GM21737 (cell line): ENCODE results near the gene TLE2.

Source experiments
- ATAC-seq: cut with Tn5 transposase; IDR thresholded peaks from one replicate; pipeline ENCODE4 v1.9.1; 2021; ENCODE audit warnings: mild to moderate bottlenecking, moderate library complexity; ENCODE audit not compliant: unreplicated experiment

TLE2 gene

DNA sequence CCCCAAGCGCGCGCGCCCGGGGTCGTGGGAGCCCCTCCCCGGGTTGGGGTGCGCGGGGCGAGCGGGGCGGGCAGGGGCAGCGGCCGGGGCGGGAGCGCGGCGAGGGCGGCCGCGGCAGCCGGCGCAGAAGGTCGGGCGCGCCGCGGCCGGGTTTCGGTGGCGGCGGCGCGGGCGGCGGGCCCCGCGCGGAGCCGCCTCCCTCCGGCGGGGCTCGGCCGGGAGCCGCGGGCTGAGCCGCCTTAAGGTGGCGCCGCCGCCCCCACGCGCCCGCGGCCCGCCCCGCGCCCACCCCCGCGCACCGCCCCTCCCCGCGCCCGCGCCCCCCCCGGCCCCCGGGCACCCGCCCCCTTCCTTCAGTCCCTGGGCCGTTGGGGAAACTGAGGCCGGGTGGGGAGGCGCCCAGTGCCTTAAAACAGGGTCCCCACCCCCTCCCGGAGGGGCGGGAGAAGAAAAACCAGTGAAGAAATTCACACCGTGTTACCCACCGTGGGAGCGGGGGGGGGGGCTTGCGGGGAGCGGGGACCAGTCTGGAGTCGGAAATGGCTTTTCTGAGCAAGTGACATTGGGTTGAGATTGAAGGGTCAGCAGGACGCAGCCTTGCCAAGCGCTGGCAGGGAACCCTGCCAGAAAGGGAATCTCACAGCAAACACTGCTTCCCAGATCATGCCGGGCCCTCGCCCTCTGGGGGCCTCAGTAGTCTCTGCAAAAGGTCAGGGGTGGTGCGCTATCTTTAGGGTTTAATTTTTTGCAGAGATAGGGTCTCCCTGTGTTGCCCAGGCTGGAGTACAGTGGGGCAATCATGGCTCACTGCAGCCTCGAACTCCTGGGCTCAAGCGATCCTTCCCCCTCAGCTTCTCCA, at the start of gene TLE2:
TLE2 (minus strand) TSS at position 216 of the 859 bp plus-strand sequence. CDS start 376 bp downstream, outside the sequence.
- no peak for ATAC-seq

GRCh38 chr19:3075605-3076431, 46.7 kb upstream of the TLE2 start:
- ATAC-seq: no peak

DNA sequence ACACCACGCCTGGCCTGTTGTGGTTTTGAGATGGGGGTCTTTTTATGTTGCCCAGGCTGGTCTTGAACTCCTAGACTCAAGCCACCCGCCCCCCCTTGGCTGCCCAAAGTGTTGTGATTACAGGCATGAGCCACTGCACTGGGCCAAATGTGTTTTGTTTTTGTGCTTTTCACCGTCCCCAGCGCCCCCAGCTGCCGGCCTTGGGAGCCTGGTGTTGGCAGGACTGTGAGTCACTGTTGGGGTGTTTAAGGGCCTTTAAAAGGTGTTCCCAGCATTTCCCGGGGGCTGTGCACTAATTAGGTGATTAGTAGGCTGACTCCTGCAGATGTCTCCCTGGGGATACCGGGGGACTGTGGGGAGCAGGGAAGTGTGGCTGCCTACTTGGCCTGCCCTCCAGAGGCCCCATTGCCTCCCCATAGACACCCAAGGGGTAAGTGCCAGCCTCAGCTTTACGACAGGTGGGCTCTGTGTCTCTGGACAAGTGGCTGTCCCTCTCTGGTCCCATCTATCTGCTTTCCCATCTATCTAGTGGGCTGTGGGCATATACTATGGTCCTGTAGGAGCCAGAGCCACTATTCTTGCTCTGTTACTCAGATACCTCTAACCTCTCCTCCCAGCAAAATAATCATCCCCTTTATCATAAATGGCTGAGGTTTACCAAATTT, 45.0 kb upstream of the TLE2 start:
- ATAC-seq: no peak

DNA sequence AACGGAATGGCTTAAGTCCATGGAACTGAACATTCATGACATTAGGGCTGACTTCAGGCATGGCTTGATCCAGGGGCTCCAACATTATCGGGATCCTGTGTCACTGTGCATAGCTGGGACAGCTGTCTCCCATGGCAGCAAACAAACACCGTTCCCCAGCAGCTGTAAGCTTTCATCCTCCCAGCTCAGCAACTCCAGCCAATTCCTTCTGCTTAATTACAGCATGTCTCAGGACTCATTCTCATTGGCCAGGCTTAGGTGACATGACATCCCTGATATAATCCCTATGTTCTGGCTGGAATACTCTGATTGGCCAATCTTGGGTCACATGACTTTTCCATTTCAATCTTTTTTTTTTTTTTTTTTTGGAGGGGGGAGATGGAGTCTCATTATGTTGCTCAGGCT, 44.1 kb upstream of the TLE2 start:
- ATAC-seq: no peak

- ATAC-seq: no peak
These were observed 42.7 kb upstream of the TLE2 start for GRCh38 chr19:3071768-3072167.

DNA sequence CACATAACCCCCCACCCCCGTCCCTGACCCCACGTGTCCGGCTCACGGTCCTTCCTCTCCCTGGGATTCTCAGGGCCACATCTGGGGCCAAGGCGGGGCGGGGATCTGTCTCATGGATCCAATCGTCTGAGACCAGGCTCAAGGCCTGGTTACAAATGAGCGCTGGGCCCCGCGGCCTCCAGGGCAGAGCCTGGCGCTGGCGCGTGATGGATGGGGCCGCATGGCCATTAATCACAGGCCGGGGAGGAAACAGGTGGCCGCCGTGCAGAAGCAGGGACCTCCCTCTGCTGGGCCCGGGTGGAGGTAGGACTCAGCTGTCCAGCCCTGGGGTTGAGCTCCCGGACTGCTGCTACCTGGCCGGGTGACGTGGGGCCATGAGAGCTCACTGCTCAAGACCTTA, 39.0 kb upstream of the TLE2 start:
- no peak for ATAC-seq

DNA sequence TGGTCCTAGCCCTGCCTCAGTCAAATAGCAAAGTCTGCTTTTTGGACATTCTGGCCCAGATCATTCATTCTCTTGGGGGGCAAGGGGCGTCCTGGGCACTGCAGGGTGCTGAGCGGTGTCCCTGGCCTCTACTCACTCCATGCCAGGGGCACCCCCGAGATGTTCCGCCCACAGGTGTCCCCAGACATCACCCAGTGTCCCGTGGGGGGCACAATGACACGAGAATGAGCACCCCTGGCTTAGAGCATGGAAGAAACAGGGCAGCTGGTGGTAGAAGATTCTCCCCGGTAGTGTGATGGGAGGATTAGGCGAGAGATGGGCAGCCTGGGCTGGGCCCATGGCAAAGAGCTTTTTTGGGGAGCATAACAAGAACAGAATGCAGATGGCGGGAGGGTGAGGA, 38.5 kb upstream of the TLE2 start:
- ATAC-seq: no peak

- ATAC-seq: no peak
These were observed 37.5 kb upstream of the TLE2 start for GRCh38 chr19:3066482-3067049.

GRCh38 chr19:3065675-3066357, 36.7 kb upstream of the TLE2 start:
- peak; percentile 59 for ATAC-seq

DNA sequence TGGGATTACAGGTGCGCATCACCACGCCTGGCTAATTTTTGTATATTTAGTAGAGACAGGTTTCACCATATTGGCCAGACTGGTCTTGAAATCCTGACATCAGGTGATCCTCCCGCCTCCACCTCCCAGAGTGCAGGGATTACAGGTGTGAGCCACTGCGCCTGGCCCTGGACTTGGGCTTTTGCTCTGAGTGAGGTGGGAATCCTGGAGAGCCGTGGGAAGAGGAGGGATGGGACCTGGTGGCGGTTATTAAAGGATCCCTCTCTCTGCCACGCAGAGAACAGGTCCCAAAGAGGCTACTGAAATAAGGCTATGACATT, 34.9 kb upstream of the TLE2 start:
- ATAC-seq: no peak

- ATAC-seq: no peak
These were observed 33.4 kb upstream of the TLE2 start, which contains the start of gene TLE5 for GRCh38 chr19:3062165-3063105. Gene TLE5, minus strand, starts transcription at chr19:3062495. Its CDS starts 295 bp downstream, at chr19:3062200.

DNA sequence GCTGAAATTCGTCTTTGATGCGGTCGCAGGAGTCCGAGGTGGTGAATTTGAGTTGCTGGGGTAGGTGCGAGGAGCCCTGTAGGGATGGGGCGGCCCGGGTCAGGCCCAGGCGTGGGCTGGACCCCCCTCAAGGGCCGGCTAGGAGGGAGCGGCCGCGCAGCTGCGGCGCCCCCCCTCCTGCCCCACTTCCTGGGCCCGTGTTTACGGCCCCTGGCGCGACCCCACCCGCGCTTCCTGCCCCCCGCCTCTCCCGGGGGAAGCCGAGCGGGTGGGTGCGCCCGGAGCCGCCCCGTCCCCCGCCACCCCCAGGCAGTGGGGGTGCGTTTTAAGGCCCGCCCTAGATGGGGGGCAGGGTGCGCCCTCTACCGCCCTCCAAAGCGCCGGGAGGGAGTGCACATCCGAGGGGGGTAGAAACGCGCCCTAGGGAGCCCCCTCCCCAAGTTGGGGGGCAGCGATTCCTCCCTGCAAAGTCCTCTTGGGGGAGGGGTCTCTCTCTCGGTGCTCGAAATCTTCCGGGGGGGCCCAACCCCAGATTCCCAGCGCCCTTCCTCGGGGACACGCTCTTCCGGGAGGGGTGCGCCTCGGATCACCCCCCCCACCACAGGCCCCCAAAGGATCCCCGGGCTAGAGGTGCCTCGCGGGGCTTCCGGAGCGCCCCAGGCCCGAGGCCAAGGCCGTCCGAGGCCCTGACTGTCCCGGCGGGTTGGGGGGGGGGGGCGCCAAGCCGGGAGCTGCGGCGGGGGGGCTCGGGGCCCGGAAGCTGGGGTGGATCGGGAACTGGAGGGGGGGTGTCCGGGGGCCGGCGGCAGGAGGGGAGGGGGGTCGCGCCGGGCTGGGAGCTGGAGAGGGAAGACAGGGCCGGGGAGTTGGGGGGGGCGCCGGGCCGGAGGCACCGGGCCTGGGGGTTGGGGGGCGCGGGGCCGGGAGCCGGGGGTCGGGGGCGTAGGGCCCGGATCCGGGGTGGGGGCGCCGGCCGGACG, 32.4 kb upstream of the TLE2 start:
- no peak for ATAC-seq

DNA sequence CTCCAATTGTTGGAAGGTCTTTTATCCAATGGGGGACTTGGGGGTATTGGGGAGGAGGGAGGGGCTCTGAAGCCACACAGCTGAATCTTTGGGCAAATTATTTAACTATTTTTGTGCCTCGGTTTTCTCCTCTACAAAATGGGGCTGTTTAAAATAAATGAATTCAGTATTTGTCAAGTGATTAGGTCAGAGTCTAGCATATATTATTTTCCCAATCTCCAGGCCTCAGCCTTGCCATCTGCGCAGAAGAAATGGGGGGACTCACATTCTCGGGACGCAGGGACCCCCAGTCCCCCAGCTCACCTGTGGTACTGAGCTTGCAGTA, 31.7 kb upstream of the TLE2 start:
- no peak for ATAC-seq

DNA sequence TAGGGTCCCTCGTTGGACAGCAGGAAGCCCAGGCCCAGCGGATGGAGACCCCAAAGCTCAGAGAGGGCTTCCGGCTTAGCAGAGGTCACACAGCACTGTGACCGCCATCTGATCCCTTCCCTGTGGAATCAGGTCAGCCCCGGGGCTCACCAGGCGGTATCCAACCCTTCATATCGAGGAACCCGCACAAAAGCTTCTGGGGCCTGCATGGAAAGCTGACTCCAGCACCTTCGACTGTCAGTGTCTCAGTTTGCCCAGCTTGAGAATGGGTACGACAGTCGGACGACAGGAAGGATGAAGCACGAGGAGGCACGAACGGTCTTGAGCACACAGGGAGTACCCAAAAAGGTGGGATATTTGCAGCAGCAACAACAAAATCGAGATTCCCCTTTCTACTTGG, 30.6 kb upstream of the TLE2 start:
- ATAC-seq: no peak

GRCh38 chr19:3058821-3059314, 29.8 kb upstream of the TLE2 start:
- ATAC-seq: no peak

DNA sequence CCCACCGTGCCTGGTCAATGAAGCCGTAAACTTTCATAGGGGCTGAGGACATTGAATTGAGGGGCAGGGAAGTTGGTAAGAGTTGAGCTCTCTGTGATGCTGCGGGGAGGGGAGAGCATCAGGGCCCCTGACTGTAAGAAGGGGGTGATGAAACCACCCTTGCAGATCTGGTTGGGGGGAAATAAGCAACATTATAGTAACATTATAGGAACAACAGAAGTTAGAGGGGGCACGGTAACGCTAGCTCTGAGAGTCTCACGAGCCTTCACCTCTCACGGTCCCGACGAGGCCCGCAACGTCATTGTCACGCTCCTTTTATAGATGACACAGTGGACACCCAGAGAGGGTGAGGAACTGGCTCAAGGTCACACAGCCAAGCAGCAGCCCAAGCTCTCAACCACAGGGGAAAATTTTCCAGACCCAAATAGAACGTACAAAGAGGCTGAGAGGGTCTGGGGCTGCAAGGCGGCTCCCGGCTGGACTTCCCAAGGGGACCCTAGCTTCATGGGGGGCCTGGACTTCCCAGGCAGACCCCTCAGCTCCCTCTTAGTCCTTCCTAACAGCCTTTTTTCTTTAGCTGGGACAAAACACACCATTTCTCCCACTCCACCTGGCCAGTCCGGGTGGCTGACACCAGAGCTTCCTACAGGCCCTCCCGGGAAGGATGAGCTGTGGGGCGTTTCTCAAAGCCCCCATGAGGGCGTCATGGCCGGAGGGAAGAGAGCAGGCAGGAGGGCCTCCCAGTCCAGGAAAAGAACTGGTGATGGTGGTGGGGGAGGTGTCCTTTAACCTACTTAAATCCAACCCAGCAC, 29.1 kb upstream of the TLE2 start:
- ATAC-seq: no peak

DNA sequence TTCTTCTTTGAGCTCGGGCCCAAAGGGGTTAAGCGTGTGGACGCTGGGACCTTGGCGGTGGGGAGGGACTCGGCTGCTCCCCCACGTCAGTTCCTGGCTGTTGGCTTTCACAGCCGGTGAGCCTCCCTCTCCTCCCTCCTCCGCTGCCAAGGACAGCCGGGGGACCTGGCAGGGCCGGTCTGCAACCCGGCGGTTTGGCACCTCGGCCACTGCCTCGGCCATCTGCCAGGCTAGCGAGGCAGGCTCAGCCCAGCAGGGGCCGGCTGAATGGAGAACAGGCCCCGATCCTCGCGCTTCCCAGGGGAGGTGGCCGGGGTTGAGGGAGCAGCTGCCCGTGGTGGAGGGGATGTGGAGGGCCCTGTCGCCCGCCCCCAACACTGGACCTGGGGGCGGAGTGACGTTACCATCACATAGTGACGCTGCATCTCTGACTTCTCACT, 28.2 kb upstream of the TLE2 start:
- ATAC-seq: no peak
